ENCODE results near the gene VIT.
A peak's percentile ranks its signal among the peaks of the same experiment; 100 is the strongest.

The VIT gene

GRCh38 chr2:36770542-36771287, 74.2 kb downstream of the VIT start:
- peak; percentile 43 for DNase-seq

DNA sequence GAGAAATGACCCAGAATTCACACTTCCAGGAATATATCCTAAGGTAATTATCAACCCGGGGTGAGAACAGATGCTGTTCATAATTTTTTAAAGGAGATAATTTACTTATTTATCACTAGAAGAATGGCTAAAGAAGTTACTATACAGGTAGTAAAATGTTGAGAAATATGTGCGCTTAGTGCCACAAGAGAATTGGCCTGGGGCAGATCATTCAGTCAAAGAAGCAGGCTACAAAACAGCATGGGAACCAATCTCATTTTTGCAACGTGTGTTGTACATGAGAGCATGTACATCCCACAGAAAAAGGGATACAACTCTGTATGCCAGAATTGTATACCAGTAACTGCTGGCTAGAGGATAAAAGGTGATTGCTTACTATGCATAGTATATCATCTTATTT, 75.2 kb downstream of the VIT start:
- no peak for DNase-seq

DNA sequence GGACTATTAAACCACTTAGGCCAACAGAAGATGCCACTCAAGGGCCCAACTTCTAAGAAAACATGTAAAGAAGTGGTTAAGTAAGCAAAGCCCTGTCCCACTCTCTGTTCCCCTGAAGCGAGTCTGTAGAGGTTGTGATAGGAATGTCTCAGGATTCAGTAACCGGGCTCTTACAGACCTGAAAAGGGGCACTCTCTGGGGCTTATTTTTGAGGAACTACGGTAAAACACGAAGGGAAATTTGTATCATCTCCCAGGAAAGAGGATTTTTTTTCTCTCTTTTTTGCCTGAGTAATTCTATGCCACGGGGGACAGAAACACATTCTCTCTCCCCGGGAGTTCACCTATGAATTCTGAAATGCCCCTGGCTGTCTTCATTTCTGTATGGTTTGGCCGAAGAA, 77.4 kb downstream of the VIT start:
- DNase-seq = no peak

GRCh38 chr2:36775261-36775660, 78.8 kb downstream of the VIT start:
- DNase-seq = no peak

DNA sequence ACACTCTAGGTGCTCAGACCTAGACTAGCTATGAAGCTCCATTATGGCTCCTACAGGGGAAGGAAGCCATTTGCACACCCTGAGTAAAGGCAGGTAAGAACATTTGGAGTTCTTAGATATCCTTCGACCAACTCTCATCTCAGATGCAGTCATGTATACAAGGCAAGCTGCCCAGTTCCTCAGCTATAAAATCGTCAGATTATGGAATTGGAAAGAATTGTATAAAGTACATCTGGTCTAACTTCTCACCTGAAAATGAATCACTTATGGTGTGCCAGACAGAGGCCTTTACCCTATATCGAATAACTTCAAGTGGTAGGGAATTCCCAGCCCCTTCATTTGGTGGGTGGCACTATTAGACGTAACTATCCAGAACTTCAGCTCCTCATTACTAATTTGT, 79.3 kb downstream of the VIT start:
- no peak for DNase-seq

- DNase-seq = no peak
Observed at GRCh38 chr2:36777272-36777671, 80.8 kb downstream of the VIT start.

DNA sequence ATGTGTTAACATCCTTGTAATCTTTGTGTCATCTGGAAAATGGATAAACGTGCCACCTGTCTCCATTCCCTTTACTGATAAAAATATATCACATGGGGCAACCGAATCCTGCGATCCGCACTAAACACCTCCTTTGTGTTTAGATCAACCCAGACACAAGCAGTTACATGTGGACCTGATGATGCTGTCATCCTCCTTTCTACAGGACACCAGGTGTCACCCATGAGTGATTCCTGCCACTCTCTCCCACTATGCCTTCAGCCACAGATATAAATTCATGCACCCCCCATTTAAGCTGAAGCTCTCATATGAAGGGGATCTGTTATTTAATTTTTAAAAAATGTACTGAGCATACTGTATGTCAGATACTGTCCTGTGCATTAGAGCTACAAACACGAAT, 81.3 kb downstream of the VIT start:
- DNase-seq = no peak

- no peak for DNase-seq
Observed at GRCh38 chr2:36779462-36779861, 83.0 kb downstream of the VIT start.

DNA sequence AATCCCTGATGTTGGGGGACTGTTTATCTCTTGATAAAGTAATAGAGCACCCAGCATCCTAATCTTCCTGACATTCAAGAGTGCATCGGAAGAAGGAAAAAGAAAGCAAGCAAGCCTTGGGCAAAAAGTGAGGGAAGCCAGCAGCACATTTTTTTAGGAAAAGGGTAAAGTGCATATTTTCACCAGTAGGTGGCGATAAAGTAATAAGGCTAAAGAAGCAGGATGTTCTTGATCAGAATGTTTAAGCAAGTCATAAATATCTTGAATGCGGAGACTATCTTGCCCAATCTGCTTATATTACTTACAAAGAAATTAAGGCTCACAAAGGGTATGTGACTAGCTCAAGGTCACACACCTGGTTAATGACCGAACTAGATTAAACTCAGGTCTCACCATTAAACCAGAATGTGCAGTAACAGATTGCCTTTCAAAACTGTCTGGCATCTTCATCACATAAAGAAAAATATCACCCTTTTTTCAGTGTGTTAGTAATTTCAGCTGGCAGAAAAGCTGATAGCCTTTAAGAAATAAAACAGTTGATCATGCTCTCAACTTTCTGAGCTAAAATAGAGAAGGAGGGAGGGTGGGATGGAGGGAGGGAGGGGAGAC, 83.8 kb downstream of the VIT start:
- no peak for DNase-seq

GRCh38 chr2:36781907-36782720, 85.6 kb downstream of the VIT start:
- no peak for DNase-seq

DNA sequence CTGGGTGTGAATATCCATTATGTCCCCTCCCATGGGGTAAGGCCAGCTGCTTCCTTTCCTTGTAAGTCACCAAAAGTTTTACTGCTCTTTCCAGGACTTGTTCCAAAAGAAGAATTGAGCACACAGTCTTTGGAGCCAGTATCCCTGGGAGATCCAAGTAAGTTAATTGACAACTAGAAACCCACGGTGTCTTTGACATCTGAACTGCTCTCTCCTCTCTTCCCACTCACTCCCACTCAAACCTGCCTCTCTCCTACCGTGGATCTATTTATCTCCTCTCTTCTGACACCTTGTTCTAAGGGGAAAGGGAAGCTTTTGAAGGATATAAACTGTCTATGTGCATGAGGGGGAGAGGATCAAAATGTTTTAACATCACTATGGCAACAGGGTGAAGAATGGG, 86.7 kb downstream of the VIT start:
- no peak for DNase-seq

DNA sequence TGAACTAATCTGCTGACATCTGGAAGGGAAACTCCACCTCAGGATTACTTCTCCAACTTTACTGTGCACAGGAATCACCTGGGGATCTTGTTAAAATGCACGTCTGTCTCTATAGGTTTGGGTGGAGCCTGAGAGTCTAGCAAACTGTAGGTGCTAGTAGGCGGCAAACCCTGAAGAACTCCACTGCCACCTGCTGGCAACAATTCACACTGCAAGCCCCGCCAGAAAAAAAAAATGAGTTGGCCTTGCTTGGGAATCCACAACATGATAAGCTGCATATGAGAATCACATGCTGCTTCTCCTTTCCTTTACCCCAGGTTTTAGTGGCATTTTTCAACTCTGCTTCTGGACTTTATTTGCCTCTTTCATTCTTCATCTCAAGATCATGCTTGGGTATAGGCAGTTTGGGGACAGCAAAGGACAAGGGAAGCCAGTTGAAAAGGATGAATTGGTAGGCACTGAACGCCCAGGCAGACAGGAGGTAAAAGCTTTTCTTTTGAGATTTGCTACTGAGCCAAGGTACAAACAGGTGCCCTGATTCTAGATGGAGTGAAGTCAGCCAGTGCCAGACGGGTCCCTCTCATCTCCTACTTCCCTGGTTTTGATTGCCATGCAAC, 88.8 kb downstream of the VIT start:
- DNase-seq = peak; percentile 60

GRCh38 chr2:36789181-36789804, 92.8 kb downstream of the VIT start:
- no peak for DNase-seq

- DNase-seq = no peak
Observed at GRCh38 chr2:36792951-36793350, 96.4 kb downstream of the VIT start.

GRCh38 chr2:36797324-36798070, 101.0 kb downstream of the VIT start:
- DNase-seq = no peak

DNA sequence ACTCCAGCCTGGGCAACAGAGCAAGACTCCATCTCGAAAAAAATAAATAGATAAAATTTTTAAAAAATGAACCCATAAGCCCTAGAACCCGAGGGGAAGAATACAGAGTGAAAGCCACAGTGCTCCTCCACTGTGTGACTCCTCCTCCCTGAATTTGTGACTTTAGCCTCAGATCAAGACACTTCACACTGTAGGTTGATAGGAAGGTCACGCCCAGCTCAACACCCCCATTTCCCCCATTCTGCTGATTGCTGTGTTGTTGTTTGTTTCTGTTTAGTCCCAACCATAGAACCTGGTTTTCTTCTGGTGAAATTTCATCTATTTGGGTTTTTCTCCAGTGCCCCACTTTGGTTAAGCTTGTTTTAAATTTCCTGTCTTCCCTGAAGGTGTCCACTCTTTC, 102.2 kb downstream of the VIT start:
- no peak for DNase-seq

GRCh38 chr2:36800381-36800780, 103.9 kb downstream of the VIT start:
- peak; percentile 4 for DNase-seq

DNA sequence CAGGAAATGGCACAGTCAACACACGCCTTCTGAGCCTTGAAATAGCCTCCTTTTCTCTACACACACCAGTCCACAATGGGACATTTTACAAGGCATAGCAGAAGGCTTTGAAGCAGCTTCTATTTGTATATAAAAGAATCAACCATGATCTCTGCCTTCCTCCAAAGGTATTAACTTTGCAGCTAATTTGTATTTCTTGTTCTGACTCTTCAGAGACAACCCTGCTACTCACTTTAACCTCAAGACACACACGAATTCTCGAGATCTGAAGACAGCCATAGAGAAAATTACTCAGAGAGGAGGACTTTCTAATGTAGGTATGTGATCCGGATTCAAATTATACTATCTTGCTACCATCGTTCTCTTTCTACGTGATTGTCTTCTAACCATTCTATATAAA, 104.6 kb downstream of the VIT start:
- DNase-seq = no peak

DNA sequence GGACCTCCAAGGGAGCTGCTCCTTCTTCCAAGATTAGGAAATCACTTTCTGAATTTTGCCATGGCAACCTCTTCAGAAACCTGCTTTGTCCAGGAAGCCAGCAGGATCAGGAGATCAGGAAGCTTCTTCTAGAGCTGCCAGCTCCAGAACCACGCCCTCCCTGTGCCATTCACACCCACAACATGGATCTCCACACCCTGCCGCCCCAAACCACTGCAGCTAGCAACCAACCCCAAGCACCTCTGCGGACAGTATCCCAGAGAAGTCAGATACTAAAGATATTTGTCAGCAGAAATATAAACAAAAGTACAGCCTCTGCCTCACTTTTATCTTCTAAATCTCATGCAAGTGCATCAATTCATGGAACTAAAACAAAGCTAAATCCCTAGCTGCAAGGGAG, 106.4 kb downstream of the VIT start:
- DNase-seq = no peak

GRCh38 chr2:36805635-36806224, 109.2 kb downstream of the VIT start:
- no peak for DNase-seq

DNA sequence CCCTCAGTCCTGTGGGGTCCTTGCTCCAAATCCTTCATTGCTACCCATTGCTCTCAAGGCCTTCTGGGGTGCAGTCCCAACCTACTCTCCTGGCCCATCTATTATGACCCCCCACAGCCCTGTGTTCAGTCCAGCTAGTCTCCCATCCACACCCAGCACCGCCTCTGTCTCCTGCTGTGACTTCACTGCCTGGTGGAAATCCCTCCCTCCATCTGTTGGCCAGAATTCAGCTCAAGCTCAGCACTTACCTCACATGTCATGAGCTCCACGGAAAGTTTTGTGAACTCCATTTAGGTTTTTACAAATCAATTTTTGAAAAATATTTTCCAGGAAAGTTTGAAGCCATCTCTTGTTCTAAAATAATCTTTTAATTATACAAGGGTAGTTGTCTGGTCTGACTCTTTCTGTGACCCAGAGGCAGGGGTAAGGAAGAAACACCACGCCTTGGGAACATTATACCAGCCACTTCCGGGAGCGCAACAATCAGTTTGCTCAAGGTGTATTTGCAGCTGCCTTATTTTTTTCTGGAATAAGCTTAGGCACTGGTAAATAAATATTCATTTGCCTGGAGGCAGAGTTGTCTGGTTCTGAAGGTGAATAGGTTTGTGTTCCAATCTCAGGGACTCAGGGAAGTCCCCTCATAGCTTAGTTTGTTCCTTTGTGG, 110.8 kb downstream of the VIT start:
- no peak for DNase-seq
